Mesendoderm (in vitro differentiated cells): ENCODE measurements around the gene TMEM45B.
"Not testable (repeated sequence)": the region's sequence is repeated elsewhere in the genome, so short reads cannot be mapped to it uniquely, and the experiment has no call there.

ENCODE experiments used
- DNase-seq: peaks from one replicate; pipeline ENCODE4 v3.0.0; 2013
- H2AK5ac ChIP-seq: 2 replicates; pipeline ENCODE4 v1.6.1; 2013; ENCODE audit warnings: low read length, inconsistent platforms
- H2BK120ac ChIP-seq: 2 replicates; pipeline ENCODE4 v1.6.1; 2013; ENCODE audit warnings: low read depth, mild to moderate bottlenecking, low read length, moderate library complexity, mixed read lengths
- H2BK15ac ChIP-seq: replicated peaks from 2 replicates; pipeline ENCODE4 v1.6.1; 2013; ENCODE audit warnings: low read depth, mild to moderate bottlenecking, moderate library complexity
- H2BK5ac ChIP-seq: 2 replicates; pipeline ENCODE4 v1.6.1; 2013; ENCODE audit warnings: low read length, inconsistent platforms
- H3K18ac ChIP-seq: 2 replicates; pipeline ENCODE4 v1.6.1; 2013; ENCODE audit warnings: mild to moderate bottlenecking, low read length, mixed read lengths
- H3K23ac ChIP-seq: one replicate; pipeline ENCODE4 v1.6.1; 2013; ENCODE audit warnings: low read length
- H3K27ac ChIP-seq: 2 replicates; pipeline ENCODE4 v1.5.1; 2013; ENCODE audit warnings: low read depth, mild to moderate bottlenecking, inconsistent platforms, low read length, moderate library complexity
- H3K27me3 ChIP-seq: 2 replicates; pipeline ENCODE4 v1.6.1; 2013; ENCODE audit warnings: low read length, control low read depth, mild to moderate bottlenecking, inconsistent platforms; ENCODE audit not compliant: insufficient read depth, poor library complexity
- H3K36me3 ChIP-seq: 2 replicates; pipeline ENCODE4 v1.6.1; 2013; ENCODE audit warnings: low read length, inconsistent platforms; ENCODE audit not compliant: control insufficient read depth, insufficient read depth
- H3K4ac ChIP-seq: one replicate; pipeline ENCODE4 v1.6.1; 2013; ENCODE audit warnings: low read depth, mild to moderate bottlenecking, low read length, moderate library complexity
- H3K4me1 ChIP-seq: 2 replicates; pipeline ENCODE4 v1.6.1; 2013; ENCODE audit warnings: low read depth, low read length, inconsistent platforms; ENCODE audit not compliant: control insufficient read depth
- H3K4me2 ChIP-seq: 2 replicates; pipeline ENCODE4 v1.6.1; 2013; ENCODE audit warnings: low read length
- H3K4me3 ChIP-seq: 2 replicates; pipeline ENCODE4 v1.5.1; 2013; ENCODE audit warnings: mild to moderate bottlenecking, low read length
- H3K56ac ChIP-seq: one replicate; pipeline ENCODE4 v1.6.1; 2013; ENCODE audit warnings: low read length
- H3K79me1 ChIP-seq: 2 replicates; pipeline ENCODE4 v1.6.1; 2013; ENCODE audit warnings: low read length, inconsistent platforms
- H3K79me2 ChIP-seq: 2 replicates; pipeline ENCODE4 v1.6.1; 2013; ENCODE audit warnings: mild to moderate bottlenecking, low read length; ENCODE audit not compliant: control insufficient read depth, insufficient read depth
- H3K9ac ChIP-seq: 2 replicates; pipeline ENCODE4 v1.6.1; 2013; ENCODE audit warnings: low read length, inconsistent platforms
- H4K5ac ChIP-seq: one replicate; pipeline ENCODE4 v1.6.1; 2013; ENCODE audit warnings: low read length
- H4K8ac ChIP-seq: one replicate; pipeline ENCODE4 v1.6.1; 2013; ENCODE audit warnings: low read depth, mild to moderate bottlenecking, control low read depth, low read length, moderate library complexity
- WGBS: extraction: QIAGEN DNeasy Blood & Tissue Kit; methylation state at CpG from one replicate; pipeline ENCODE4 v1.1.7; 2013; ENCODE audit warnings: low lambda C conversion rate, missing lambda C conversion rate; ENCODE audit not compliant: insufficient coverage; ENCODE audit errors: extremely low coverage; 5-methylcytosine and 5-hydroxymethylcytosine counted together

The TMEM45B gene

DNA sequence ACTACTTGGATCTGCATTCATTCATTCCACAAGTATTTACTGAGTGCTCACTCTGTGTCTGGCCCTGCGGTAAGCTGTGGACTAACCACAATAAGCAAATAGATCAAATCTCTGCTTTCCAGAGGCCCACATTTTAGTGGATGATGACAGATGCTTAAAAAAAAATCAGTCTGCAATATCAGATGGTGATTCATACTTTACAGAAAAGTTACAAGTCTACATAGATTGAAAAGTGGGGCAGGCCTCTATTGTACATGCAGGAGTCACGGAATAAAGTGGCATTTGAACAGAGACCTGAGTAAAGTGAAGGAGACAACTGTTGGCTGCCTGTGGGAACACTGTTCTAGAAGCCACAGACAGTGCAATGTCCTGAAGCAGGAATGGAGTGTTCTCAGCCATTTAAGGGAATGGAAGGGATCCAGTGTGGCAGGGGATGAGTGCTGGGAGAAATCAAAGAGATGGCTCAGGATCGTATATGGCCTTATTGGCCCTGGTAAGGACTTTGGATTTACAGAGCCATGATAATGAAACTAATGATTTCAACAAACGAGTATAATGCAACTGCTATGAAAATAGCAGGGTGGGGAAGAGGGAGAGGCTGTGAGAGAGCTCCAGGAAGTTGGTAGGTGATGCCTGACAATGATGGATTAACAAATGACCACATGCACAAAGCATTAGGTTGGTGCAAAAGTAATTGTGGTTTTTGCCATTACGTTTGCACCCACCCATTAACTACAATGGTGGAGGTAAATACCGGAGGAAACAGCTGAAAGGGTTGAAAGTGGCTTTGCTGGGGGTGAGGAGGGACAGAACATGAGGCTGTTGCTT lies 31.1 kb downstream of the TMEM45B start:
- Histone ChIP-seq H3K4me2 (no peak overlapping the region), H3K27ac (no peak overlapping the region), H2BK120ac (no peak overlapping the region), H3K27me3 (no peaks in the 10 kb centered on the region), H3K36me3 (no peaks in the 10 kb centered on the region), H3K9ac (no peak overlapping the region), H3K56ac (no peak overlapping the region), H3K79me2 (no peaks in the 10 kb centered on the region), H3K4me3 (no peak overlapping the region), H2AK5ac (no peak overlapping the region), H2BK5ac (no peak overlapping the region), H3K4me1 (no peaks in the 10 kb centered on the region), H4K5ac (no peak overlapping the region), H3K23ac (no peak overlapping the region), H4K8ac (no peak overlapping the region), H2BK15ac (no peak overlapping the region), H3K4ac (no peak overlapping the region), H3K79me1 (no peaks in the 10 kb centered on the region), H3K18ac (no peak overlapping the region)
- WGBS = no CpG with 5 or more reads among the region's 6 CpGs
- no peak for DNase-seq

DNA sequence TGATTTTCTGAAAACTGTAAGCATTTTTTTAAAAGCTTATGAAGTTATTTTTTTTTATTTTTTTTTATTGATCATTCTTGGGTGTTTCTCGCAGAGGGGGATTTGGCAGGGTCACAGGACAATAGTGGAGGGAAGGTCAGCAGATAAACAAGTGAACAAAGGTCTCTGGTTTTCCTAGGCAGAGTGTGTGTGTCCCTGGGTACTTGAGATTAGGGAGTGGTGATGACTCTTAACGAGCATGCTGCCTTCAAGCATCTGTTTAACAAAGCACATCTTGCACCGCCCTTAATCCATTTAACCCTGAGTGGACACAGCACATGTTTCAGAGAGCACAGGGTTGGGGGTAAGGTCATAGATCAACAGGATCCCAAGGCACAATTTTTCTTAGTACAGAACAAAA lies 31.7 kb downstream of the TMEM45B start:
- not testable (repeated sequence) for H2BK5ac ChIP-seq, H3K18ac ChIP-seq, H3K36me3 ChIP-seq, H3K27me3 ChIP-seq, H3K4me3 ChIP-seq, H2AK5ac ChIP-seq, H4K5ac ChIP-seq, H3K23ac ChIP-seq, H3K4me1 ChIP-seq, H3K56ac ChIP-seq, DNase-seq, H3K9ac ChIP-seq, H3K79me2 ChIP-seq, H3K4ac ChIP-seq, H3K79me1 ChIP-seq, H4K8ac ChIP-seq, H2BK15ac ChIP-seq, H3K27ac ChIP-seq, H3K4me2 ChIP-seq, H2BK120ac ChIP-seq
- WGBS = no CpG with 5 or more reads among the region's 3 CpGs

DNA sequence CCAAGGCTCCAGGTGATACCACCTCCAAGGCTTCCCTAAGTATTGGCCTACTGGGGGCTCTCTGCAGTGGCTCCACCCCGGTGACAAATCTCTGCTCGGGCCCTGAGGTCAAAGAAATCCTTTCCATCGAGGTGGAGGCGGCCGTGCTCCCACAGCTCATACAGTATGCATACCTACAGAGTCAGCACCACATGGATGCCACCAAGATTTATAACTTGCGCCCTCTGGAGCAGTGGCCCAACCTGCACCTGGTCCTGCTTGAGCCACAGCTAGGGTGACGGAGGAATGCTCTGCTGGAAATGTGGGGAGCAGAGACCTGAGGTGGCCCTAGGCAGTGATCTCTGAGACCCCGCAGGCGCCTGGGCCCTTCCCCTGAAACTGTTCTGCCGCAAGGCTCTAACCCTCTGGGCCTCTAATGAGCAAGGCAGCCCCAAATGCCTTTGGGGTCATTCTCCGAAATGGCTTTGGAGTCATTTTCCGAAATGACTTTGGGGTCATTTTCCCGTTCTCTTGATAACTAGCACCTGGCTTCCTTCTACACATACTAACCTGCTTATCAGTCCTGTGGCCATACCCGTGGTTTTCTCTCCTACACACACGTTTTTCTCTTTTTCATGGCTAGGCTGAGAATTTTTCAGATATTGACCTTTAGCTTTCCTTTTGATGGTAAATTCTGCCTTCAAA lies 33.9 kb downstream of the TMEM45B start:
- H3K9ac ChIP-seq = no peak overlapping the region
- no peaks in the 10 kb centered on the region for H3K36me3 ChIP-seq
- no peak overlapping the region for H3K4ac ChIP-seq
- H3K4me1 ChIP-seq = no peaks in the 10 kb centered on the region
- no peak overlapping the region for H3K4me3 ChIP-seq
- DNase-seq = no peak
- H3K18ac ChIP-seq = no peak overlapping the region
- H3K56ac ChIP-seq = no peak overlapping the region
- no peak overlapping the region for H2BK120ac ChIP-seq
- WGBS = no CpG with 5 or more reads among the region's 15 CpGs
- H4K5ac ChIP-seq = no peak overlapping the region
- H3K27ac ChIP-seq = no peak overlapping the region
- H3K27me3 ChIP-seq = no peaks in the 10 kb centered on the region
- H3K79me1 ChIP-seq = no peaks in the 10 kb centered on the region
- H3K4me2 ChIP-seq = no peak overlapping the region
- peak overlapping the region; percentile 19 for H3K23ac ChIP-seq
- H4K8ac ChIP-seq = no peak overlapping the region
- H2BK15ac ChIP-seq = no peak overlapping the region
- H2BK5ac ChIP-seq = no peak overlapping the region
- H2AK5ac ChIP-seq = no peak overlapping the region
- no peaks in the 10 kb centered on the region for H3K79me2 ChIP-seq

GRCh38 chr11:129852125-129852740 lies 36.6 kb downstream of the TMEM45B start:
- H3K79me1 ChIP-seq = no peaks in the 10 kb centered on the region
- H3K9ac ChIP-seq = no peak overlapping the region
- no peak overlapping the region for H4K8ac ChIP-seq
- no peaks in the 10 kb centered on the region for H3K4me1 ChIP-seq
- H3K56ac ChIP-seq = no peak overlapping the region
- H3K27ac ChIP-seq = no peak overlapping the region
- DNase-seq = no peak
- H2AK5ac ChIP-seq = no peak overlapping the region
- H3K4me3 ChIP-seq = no peak overlapping the region
- H2BK5ac ChIP-seq = no peak overlapping the region
- no CpG with 5 or more reads among the region's 15 CpGs for WGBS
- H2BK120ac ChIP-seq = no peak overlapping the region
- no peak overlapping the region for H3K23ac ChIP-seq
- no peak overlapping the region for H3K4ac ChIP-seq
- no peaks in the 10 kb centered on the region for H3K36me3 ChIP-seq
- H3K4me2 ChIP-seq = no peak overlapping the region
- H4K5ac ChIP-seq = no peak overlapping the region
- no peaks in the 10 kb centered on the region for H3K79me2 ChIP-seq
- no peak overlapping the region for H3K18ac ChIP-seq
- H3K27me3 ChIP-seq = no peaks in the 10 kb centered on the region
- H2BK15ac ChIP-seq = no peak overlapping the region

DNA sequence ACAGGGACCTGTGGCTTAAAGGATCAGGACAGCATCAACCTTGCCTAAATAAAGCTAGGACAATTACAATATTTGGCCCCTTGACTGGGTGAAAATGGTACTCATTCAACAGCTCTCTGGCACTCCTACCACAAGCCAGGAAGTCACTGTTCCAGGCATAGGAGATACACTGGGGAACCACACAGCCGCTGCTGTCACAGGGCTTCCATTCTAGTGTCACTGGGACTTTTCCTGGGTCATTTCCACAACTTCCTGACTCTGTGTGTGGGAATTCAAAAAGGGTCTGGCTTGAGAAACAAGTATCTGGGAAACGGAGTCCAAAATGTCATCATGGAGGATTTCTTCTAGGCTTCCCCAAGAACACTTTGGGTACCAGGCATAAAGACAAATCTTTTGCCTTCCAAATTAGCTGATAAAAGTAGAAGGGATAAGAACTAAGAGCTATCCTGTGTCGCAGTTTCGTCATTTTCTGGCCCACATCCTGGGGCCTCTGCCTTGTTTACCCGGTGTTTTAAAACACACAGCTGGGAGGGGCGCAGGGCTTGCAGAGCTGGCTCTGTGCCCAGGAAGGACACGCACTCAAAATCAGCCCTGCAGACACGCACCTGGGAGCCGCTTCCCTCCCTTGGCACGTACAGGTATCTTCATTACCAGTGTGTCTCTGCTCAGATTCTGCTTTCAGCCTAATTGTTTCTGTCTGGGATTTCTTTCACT lies 38.0 kb downstream of the TMEM45B start:
- H4K8ac ChIP-seq = no peak overlapping the region
- H3K36me3 ChIP-seq = no peaks in the 10 kb centered on the region
- DNase-seq = no peak

More for the DNA sequence above, 38.0 kb downstream of the TMEM45B start:
- no peaks in the 10 kb centered on the region for H3K79me2 ChIP-seq
- no peak overlapping the region for H4K5ac ChIP-seq
- no peaks in the 10 kb centered on the region for H3K4me1 ChIP-seq
- no peak overlapping the region for H3K4ac ChIP-seq
- no peak overlapping the region for H3K56ac ChIP-seq
- H2BK120ac ChIP-seq = no peak overlapping the region
- no peak overlapping the region for H3K9ac ChIP-seq
- H3K4me3 ChIP-seq = no peak overlapping the region
- H3K4me2 ChIP-seq = no peak overlapping the region
- no peak overlapping the region for H2BK5ac ChIP-seq
- H3K27me3 ChIP-seq = no peaks in the 10 kb centered on the region
- WGBS = no CpG with 5 or more reads among the region's 10 CpGs
- no peak overlapping the region for H3K27ac ChIP-seq
- no peak overlapping the region for H3K23ac ChIP-seq
- no peak overlapping the region for H3K18ac ChIP-seq
- no peak overlapping the region for H2BK15ac ChIP-seq
- H2AK5ac ChIP-seq = no peak overlapping the region
- no peaks in the 10 kb centered on the region for H3K79me1 ChIP-seq
